GM12878 (cell line): Measurements from ENCODE around the gene SMARCAD1.

Experiments
- ATF7 ChIP-seq: fragments of 450-650 bp; IDR thresholded peaks from 2 replicates; pipeline ENCODE4 v1.6.1; 2016; ENCODE audit warnings: low read depth, mild to moderate bottlenecking
- EZH2 ChIP-seq: IDR thresholded peaks from 2 replicates; pipeline ENCODE4 v1.6.1; 2012; ENCODE audit warnings: low read depth, mild to moderate bottlenecking, control low read depth, inconsistent platforms, low read length, borderline replicate concordance; ENCODE audit not compliant: control insufficient read depth
- TF ChIP-seq, protein P1 (sequence below), 3 experiments: IDR thresholded peaks in 2 of 3; conservative IDR thresholded peaks in 1 of 3; 2 replicates each; pipeline ENCODE4 v1.5.1; 2011; ENCODE audit warnings: low read depth in 3 of 3, low read length in 3 of 3, mild to moderate bottlenecking in 3 of 3, control low read depth in 2 of 3, moderate library complexity in 2 of 3, inconsistent platforms in 1 of 3, mixed read lengths in 1 of 3; ENCODE audit not compliant: control insufficient read depth in 2 of 3, insufficient read depth in 1 of 3; ENCODE audit errors: extremely low read depth in 1 of 3

DNA sequence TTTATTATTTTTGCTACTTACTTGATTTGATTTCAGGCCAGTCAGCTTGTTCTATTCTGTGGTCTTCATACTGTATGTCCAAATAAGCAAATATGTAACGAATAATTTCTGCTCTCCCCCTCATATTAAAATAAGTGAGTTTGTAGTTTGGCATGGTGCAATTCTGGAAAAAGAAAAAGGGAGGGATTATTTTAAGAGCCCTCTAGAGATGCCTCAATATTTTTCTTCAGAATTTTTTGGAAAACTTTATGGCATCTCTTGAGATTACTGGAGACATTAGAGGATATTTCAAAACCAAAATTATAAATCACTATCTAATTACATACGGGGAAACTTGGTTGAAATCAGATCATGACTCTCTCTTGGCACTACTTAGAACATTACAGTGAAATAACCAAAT, 126.8 kb downstream of the SMARCAD1 start:
- TF ChIP-seq, protein P1, sequence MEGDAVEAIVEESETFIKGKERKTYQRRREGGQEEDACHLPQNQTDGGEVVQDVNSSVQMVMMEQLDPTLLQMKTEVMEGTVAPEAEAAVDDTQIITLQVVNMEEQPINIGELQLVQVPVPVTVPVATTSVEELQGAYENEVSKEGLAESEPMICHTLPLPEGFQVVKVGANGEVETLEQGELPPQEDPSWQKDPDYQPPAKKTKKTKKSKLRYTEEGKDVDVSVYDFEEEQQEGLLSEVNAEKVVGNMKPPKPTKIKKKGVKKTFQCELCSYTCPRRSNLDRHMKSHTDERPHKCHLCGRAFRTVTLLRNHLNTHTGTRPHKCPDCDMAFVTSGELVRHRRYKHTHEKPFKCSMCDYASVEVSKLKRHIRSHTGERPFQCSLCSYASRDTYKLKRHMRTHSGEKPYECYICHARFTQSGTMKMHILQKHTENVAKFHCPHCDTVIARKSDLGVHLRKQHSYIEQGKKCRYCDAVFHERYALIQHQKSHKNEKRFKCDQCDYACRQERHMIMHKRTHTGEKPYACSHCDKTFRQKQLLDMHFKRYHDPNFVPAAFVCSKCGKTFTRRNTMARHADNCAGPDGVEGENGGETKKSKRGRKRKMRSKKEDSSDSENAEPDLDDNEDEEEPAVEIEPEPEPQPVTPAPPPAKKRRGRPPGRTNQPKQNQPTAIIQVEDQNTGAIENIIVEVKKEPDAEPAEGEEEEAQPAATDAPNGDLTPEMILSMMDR (IDR thresholded peaks at IDR 0.05 in 2 of 3, conservative IDR thresholded peaks at IDR 0.05 in 1 of 3; ENCODE audit: control insufficient read depth in 2 of 3, extremely low read depth in 1 of 3, insufficient read depth in 1 of 3, low read depth in 3 of 3, low read length in 3 of 3), result no peak
- TF ChIP-seq EZH2, result no peak
- no peak for TF ChIP-seq ATF7
